GM15510 (cell line): ENCODE results near the gene SLC24A4.

Experiments used
- POLR2A ChIP-seq: IDR thresholded peaks from 3 replicates; pipeline ENCODE4 v1.6.1; 2011; ENCODE audit warnings: borderline replicate concordance; ENCODE audit not compliant: insufficient read length; ENCODE audit errors: extremely low read depth

Gene SLC24A4

DNA sequence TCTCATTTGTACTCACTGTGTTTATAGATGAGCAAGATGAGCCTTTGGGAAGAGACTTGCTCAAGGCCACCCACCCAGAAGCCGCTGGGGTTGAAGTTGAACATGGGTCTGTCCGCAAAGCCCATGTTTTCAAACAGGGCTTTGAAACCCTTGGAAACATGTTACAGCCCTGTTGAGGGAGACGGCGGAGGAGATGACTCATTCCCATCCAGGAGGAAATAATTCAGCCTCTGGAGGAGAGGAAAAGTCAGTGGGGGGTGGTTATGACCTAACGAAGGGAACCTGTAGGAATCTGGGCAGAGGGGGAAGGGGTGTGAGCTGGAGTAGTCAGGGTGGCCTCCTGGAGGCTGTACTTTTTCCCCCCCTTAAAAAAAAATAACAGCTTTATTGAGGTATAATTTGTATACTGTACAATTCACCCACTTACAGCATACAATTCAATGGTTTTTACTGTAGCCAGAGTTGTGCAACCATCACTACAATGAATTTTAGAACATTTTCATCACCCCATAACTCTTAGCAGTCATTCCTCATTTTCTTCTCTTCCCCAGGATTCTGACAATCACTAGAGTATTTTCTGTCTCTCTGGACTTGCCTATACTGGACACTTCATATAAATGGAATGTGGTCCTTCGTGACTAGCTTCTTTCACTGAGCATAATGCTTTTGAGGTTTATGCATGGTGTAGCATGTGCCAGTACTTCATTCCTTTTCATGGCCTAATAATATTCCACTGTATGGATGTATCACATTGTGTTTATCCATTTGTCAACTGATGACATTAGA lies 188.7 kb downstream of the SLC24A4 start:
- TF ChIP-seq POLR2A = no peak

DNA sequence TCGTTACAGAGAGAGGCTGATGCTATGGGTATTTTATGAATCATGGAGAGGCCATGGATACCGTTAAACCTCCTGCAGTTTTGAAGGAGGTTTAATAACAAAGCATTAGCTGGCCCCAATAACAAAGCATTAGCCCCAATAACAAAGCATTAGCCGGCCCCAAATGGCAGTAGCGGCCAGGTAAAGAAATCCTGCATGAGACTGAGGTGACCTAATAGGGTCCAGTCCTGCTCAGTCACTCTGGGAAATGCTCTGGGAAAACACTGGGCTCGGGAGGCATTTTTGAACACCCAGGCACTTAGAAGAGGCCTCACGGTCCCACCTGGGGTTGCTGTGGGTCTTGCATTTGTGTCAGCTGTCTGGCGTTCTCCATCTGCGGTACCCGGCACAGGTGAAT lies 189.8 kb downstream of the SLC24A4 start:
- TF ChIP-seq POLR2A = no peak

DNA sequence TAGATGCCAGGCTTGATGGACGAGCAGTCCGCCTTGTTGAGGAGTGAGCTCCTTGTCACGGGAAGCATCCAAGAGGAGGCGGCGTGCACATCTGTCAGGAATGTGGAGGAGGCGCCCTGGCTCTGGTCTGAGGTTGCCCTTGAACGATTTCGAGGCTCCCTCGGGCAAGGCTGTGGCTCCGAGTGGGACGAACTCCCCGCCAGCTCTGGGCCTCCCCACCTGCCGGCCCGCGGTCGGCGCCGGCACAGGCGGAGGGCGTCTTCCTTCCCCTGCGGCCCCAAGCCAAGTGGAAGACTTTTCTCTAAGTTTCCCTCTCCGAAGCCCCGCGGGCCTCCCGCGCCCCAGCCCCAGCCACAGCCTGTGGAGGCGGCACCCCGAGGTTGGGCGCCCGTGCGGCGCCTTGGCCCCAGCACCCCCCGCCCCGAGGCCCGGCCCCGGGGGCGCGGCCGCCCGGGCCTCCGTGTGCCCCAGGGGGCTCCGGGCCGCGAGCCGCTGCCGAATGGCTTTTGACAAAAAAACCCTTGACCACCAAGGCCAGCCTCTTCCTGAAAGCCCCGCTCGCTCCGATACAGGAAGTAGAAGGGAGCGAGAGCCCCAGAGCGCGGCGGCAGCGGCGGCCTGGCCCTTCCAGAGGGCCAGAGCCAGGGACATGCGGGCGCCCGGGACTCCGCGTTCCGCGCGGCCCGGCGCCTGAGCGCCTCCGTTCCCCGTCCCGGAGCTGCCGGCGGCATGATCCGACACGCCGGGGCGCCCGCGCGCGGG lies 190.4 kb downstream of the SLC24A4 start, which contains the start of gene RIN3:
Gene RIN3 (plus strand): TSS at position 578 of the 762 bp plus-strand sequence. CDS start 152 bp downstream, at position 730.
- TF ChIP-seq POLR2A = peak; percentile 53

DNA sequence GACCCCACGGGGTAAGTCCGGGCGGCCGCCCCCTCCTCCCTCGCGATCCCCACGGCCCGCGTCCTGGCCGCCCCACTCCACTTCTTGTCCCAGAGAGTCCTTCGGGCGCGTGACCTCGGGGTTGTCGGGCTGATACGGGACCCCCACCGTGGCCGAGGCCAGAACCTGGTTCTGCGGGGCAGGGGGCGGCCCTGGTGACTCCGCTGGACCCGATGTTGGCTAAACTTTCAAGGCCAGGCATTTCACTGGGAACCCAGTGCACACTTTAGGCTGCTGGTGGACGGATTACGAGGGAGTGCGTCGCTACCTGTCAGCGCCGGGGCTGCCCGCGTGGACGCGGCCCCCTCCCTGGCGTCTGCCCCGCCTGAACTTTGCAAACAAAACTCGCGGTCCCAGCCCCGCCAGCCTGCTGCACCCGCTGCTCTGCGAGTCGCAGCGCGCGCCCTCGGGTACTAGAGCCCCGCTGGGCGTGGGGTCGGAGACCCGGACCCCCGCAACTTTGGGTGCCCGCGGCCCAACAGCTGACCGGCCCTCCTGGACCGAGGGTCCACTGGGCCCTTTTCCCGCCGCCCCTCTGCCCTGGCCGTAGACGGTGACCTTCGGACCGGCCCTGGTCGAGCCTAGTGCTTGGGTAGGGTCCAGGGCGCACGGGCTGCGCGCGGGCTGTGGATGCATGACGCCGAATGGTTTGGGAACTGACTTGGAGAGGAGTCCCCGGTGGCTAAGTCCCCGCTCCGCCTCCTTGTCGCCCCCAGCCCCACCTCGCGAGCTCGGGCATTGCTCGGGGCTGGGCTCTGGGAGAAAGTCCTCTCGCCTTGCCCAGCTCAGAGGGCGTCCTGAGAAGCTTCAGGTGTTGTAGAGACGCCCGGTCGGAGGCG lies 191.2 kb downstream of the SLC24A4 start:
- no peak for TF ChIP-seq POLR2A

DNA sequence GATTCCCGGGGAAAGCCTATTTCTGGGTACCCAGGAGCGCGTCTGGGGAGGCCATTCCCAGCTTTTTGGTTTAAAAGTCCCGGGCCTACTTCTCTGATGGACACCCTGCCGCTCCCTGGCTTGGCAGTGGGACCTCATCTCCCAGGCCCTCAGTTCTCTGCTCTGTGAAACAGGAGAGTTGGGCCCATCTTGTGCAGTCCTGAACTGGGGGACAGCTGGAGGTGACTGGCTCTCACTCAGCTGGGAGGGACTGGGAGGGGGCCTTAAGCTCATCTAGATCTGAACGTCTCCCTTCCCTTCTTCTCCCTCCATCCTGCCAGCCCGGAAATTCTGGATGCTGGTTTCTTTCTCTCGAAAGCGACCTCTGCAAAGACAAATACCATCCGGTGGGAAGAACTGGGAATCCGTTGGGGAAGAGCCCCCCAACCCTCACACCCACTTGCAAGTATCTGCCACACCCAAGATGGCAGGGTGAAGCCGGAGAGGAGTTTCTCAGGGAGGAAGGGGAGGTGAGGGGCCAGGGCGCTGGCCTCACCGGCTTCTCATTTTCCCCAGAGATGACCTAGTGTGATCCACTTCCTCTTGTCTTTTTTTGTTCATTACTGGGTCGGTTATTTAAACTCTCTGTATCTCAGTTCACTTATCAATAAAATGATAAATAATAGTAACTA lies 192.0 kb downstream of the SLC24A4 start:
- no peak for TF ChIP-seq POLR2A

DNA sequence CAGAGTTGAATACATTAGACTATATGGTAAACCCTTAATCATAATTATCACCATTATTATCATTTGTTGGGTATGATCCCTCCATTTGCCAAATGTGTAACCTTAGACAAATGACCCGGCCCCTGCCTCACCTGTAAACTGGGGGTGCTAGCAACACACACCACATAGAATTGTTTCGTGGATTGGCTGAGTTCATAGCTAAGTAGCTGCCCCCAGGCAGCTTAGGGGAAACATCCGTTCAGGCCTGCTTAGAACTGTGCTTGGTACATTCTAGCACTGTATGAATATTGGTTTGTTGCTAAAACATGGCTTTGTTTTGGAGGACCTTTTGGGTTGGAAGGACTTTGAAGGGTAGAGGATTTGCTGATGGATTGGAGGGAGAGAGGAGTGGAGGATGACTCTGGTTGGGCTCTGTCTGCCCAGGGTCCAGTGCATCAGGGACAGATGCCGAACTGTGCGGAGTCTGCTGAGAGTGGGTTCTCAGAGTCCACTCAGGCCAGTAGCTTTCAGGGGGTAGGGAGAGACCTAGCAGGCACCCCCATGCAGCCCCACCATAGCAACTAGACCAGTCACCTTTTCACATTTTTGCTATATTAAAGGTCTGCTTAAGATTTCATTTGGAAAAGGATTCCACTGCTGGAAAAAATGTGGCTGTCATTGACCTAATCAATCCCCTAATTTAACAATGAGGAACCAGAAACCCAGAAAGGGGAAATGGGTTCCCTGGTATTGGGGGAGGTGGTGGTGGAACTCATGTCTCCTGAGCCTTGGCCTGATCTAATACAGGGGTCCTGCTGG lies 192.8 kb downstream of the SLC24A4 start:
- TF ChIP-seq POLR2A = no peak

DNA sequence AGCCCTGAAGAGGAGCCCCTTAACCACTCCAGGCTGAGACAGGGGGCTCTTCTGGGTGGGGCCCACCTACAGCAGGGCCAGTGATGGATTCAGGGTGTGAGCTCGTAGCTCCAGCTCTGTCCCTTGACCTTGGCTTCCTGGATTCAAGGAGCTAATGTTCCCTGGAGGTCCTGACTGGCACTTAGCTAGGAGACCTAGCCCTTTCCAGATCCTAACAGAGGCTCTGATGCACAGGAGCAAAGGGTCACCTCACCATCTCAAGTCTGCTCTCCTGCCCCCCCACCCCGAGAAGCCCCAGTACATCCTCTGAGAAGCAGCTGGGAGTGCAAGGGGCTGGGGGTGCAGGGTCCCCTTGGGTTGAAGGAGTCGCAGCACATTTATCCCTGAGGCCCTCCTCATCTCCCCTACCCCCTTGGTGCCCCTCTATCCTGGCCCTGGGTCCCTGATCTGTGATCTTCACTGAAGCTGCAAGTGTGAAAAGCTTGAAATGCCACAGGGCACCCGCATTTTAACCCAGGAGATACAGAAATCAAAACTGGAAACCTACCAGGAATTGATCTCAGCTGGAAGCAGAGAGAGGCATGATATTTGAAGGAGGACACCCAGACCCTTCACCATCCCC lies 193.5 kb downstream of the SLC24A4 start:
- no peak for TF ChIP-seq POLR2A

DNA sequence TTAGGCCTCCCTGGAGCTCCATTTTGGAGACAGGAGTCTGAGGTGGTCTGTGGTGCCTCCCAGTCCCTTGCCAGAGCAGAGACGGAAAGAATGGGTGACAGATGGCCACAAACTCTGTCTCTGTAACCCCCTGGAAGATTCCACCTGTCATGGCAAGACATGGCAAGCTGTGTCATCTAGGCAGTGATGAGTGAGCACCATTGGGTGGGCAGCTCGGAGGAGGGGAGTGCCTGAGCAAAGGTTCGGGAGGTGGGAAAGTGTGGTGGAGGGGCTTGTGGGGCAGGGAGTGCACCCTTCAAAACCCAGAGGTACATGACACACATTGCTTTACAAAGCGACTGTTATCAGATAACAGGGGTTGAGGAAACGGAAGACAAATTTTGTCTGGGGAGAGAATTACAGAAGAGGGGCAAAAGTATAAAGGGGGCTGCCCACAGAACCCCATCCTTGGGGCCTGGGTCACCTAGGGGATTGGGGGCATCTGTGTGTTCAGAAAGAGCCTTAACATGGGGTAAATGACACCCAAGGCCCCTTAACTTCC lies 194.1 kb downstream of the SLC24A4 start:
- no peak for TF ChIP-seq POLR2A

DNA sequence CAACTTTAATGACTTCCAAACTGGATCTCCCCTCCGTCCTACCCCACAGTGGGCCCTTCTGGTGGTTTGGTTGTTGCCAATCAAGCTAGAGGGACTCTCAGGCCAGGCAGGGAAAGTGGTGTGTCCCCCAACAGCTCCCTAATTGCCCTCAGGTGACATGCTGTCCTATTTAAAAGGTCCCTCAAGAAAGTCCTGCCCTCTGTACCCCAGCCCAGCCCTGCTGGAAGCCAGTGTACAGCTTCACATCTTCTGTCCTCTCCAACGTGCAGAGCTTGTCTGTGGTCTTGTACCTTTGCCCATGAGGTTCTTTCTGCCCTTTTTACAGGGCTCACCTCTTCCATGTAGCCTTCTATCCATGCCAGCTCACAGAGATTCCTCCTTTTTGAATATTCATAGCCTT lies 194.8 kb downstream of the SLC24A4 start:
- TF ChIP-seq POLR2A = no peak

DNA sequence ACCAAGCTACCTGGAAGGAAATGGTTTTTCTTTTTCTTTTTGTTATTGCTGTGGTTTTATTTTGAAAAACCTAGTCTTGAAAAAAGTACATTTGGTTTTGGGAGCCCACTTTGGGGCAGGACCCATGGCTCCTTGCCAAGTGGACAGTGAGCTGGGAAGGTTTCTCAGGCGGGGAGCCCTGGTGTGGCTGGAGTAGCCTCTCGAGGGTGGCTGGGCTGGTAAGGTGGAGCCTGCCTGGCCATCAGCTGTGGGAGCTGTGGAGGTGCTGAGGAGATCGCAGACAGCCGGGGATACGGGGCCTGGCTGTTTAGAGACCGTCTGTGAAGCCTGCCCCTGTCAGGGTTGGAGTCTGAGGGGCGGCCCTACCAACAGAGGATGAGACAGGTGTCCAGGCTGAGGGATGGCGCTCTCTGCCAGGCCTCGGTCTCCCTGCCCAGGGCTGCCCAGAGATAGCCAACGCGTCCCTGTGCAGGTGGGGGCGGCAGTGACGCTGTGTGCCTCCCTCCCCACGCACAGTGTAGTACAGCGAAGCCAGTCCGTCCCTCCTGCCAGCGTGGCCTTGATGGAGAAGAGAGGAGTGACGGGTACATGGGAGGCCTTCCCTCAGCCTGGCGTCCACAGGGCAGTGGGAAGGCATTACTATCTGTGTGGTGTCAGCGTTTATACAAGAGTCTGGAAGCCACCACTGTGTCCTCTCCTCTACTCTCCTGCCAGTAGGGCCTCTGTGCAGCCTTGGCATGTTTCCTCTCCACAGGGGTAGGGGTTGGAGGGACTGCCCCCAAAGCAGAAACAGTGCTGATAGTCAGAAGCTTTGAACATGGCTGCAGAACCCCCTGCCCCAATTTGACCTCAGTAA lies 196.5 kb downstream of the SLC24A4 start:
- no peak for TF ChIP-seq POLR2A

DNA sequence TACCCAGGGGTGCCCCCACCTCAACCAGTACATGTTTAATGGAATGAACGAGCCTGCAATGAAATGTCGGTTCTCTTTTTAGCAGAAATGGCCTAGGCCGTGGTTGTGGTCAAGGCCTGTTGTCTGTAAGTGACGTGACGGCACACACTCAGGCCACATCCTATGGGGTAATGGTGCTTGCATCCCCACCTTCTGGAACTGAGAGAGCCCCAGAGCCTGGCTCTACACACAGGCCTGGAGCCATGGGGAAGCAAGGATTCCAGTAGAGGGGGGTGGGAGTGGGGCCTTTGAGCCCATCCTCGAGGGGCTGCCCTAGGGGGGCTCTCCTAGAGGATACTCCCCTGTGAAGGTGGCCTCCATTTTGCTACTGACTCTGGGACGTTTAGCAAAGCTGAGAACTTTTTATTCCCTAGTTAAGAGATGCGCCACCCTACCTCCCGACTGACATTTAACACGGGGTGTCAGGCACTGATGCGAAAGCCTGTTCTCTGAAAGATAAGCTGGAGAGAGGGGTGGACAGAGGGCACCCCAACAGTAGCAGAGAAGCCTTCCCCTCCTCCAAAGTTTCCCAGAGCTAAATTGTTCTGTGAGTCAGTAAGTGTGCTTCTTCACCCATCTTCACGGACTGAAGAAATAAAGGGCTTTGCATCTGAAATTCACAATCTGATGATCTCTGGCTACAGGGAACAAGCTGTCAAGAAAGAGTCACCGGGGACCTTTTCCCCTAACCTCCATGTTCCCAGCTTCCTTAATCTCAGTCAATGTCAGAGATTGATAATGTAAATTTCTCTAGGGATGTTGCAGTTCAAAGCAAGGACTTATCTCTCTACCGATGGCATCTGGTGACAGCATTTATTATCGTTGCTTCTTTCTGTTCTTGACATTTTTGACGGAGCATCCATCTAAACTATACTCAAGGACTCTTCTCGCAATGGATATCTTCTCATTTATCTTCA lies 197.4 kb downstream of the SLC24A4 start:
- no peak for TF ChIP-seq POLR2A
